CD8-positive, alpha-beta memory T cell (primary cell): ENCODE measurements around the gene MAGEA9B. TPM values are rescaled to one million over a fixed set of nuclear protein-coding genes. Genes with fewer than 3 reads are reported as not detected.
"Not testable (repeated sequence)": the region's sequence is repeated elsewhere in the genome, so short reads cannot be mapped to it uniquely, and the experiment has no call there.

ENCODE experiments used
- CTCF ChIA-PET: fragments of 350-600 bp; sonication (Branson Sonifier 250); formaldehyde crosslinking; loops from one replicate; lab custom pipeline; 2021; ENCODE audit warnings: antibody characterized with exemption; lab: Charles Lee
- POLR2A ChIA-PET: fragments of 350-600 bp; sonication (Branson Sonifier 250); formaldehyde crosslinking; loops from one replicate; lab custom pipeline; 2021; ENCODE audit warnings: antibody characterized with exemption; lab: Charles Lee
- DNase-seq, 5 donors: peaks; one replicate each; pipeline versions ENCODE4 v3.0.0 to v3.0.0-alpha.2; 2020 to 2022; ENCODE audit warnings: mixed read lengths in 1 of 5
- H3K27ac ChIP-seq: one replicate; pipeline ENCODE4 v1.7.0; 2013; ENCODE audit warnings: low read depth, mild to moderate bottlenecking, low read length, moderate library complexity
- H3K27me3 ChIP-seq: 2 replicates; pipeline ENCODE4 v1.7.0; 2013; ENCODE audit warnings: low read length, mild to moderate bottlenecking; ENCODE audit not compliant: insufficient read depth, poor library complexity, severe bottlenecking
- H3K36me3 ChIP-seq: 2 replicates; pipeline ENCODE4 v1.7.0; 2013; ENCODE audit warnings: mild to moderate bottlenecking, low read length, moderate library complexity; ENCODE audit not compliant: insufficient read depth
- H3K4me1 ChIP-seq: 2 replicates; pipeline ENCODE4 v1.7.0; 2013; ENCODE audit warnings: mild to moderate bottlenecking, low read length, moderate library complexity; ENCODE audit not compliant: insufficient read depth
- H3K4me3 ChIP-seq: 2 replicates; pipeline ENCODE4 v1.7.0; 2013; ENCODE audit warnings: mild to moderate bottlenecking, low read length
- H3K9me3 ChIP-seq: 2 replicates; pipeline ENCODE4 v1.7.0; 2013; ENCODE audit warnings: mild to moderate bottlenecking, low read length
- H3K27ac Mint-ChIP-seq, 8 donors: one replicate each; pipeline ENCODE4 v1.8.0; 2020 to 2021; ENCODE audit warnings: mixed read lengths in 8 of 8, mild to moderate bottlenecking in 6 of 8, inconsistent platforms in 3 of 8, moderate library complexity in 3 of 8
- H3K27me3 Mint-ChIP-seq, 2 donors: one replicate each; pipeline ENCODE4 v1.8.0; 2020 to 2021; ENCODE audit warnings: mixed read lengths in 2 of 2, mild to moderate bottlenecking in 1 of 2, moderate library complexity in 1 of 2
- H3K36me3 Mint-ChIP-seq, 3 donors: one replicate each; pipeline ENCODE4 v1.8.0; 2020 to 2021; ENCODE audit warnings: mixed read lengths in 3 of 3, inconsistent platforms in 1 of 3, mild to moderate bottlenecking in 1 of 3
- H3K4me1 Mint-ChIP-seq, 3 donors: one replicate each; pipeline ENCODE4 v1.8.0; 2020 to 2021; ENCODE audit warnings: mixed read lengths in 3 of 3, inconsistent platforms in 1 of 3, mild to moderate bottlenecking in 1 of 3
- H3K4me3 Mint-ChIP-seq, 7 donors: one replicate each; pipeline ENCODE4 v1.8.0; 2020 to 2021; ENCODE audit warnings: mixed read lengths in 7 of 7, mild to moderate bottlenecking in 6 of 7, moderate library complexity in 4 of 7, inconsistent platforms in 2 of 7
- H3K9me3 Mint-ChIP-seq, 5 donors: one replicate each; pipeline ENCODE4 v1.8.0; 2020 to 2022; ENCODE audit warnings: mixed read lengths in 5 of 5, mild to moderate bottlenecking in 3 of 5, moderate library complexity in 2 of 5, inconsistent platforms in 1 of 5
- polyA plus RNA-seq: library from polyadenylated mRNA; unstranded; fragments of 300-500 nt; fragmentation: Illumina TruSeq; gene quantifications from one replicate; pipeline ENCODE4 v1.2.3, GENCODE V29; 2021
- total RNA-seq, 2 experiments: library from RNA; stranded (reverse); gene quantifications; one replicate each; pipeline ENCODE4 v1.2.3, GENCODE V29; 2021

The MAGEA9B gene
- total and polyA plus RNA-seq, 3 experiments from 2014 or later, result not detected

- H3K4me3 Mint-ChIP-seq, H3K27ac ChIP-seq, H3K4me3 ChIP-seq, POLR2A ChIA-PET, H3K27ac Mint-ChIP-seq, H3K27me3 ChIP-seq, H3K36me3 Mint-ChIP-seq, CTCF ChIA-PET, DNase-seq, H3K36me3 ChIP-seq, H3K9me3 Mint-ChIP-seq, H3K9me3 ChIP-seq, H3K27me3 Mint-ChIP-seq: not testable (repeated sequence)
- peaks cover 38 to 80% (median 57%) of the 10 kb centered on the region in 3 donors for H3K4me1 Mint-ChIP-seq
- peaks cover 16% of the 10 kb centered on the region for H3K4me1 ChIP-seq
Observed at GRCh38 chrX:149626829-149627228, 39.6 kb upstream of the MAGEA9B start.

DNA sequence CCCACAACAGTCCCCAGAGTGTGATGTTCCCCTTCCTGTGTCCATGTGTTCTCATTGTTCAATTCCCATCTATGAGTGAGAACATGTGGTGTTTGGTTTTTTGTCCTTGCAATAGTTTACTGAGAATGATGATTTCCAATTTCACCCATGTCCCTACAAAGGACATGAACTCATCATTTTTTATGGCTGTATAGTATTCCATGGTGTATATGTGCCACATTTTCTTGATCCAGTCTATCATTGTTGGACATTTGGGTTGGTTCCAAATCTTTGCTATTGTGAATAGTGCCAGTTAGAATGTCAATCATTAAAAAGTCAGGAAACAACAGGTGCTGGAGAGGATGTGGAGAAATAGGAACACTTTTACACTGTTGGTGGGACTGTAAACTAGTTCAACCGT lies 32.4 kb upstream of the MAGEA9B start:
- POLR2A ChIA-PET, H3K4me3 Mint-ChIP-seq, H3K27ac ChIP-seq, H3K4me1 ChIP-seq, H3K36me3 ChIP-seq, H3K27ac Mint-ChIP-seq, CTCF ChIA-PET, H3K9me3 ChIP-seq, H3K27me3 Mint-ChIP-seq, DNase-seq, H3K4me3 ChIP-seq, H3K36me3 Mint-ChIP-seq, H3K27me3 ChIP-seq, H3K9me3 Mint-ChIP-seq: not testable (repeated sequence)
- peaks cover 5 to 57% (median 11%) of the 10 kb centered on the region in 3 donors for H3K4me1 Mint-ChIP-seq

DNA sequence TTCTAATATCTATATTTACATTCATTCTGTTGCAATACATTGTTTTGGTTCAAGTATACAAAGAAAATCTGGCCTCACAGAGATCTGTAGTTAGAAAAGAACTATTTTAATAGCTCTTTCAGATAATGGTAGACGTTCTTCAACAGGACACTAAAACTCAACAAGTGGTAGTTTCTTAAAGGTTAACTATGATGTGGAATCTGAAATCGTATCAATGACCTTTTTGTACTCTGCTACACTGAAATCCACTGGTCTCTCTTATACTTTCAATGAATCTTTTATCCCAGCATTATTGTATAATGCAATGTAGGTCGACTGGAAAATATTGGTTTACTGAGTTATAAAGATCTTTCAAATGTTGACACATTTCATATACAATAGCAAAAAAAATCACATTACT lies 31.6 kb upstream of the MAGEA9B start:
- H3K27me3 ChIP-seq, result no peaks in the 10 kb centered on the region
- H3K4me3 ChIP-seq, result no peak overlapping the region
- no peak overlapping the region for H3K27ac Mint-ChIP-seq
- no peaks in the 10 kb centered on the region for H3K4me1 ChIP-seq
- CTCF ChIA-PET, result no interaction called here
- H3K36me3 Mint-ChIP-seq, result no peaks in the 10 kb centered on the region
- peaks cover 5 to 58% (median 14%) of the 10 kb centered on the region in 3 donors for H3K4me1 Mint-ChIP-seq
- H3K27me3 Mint-ChIP-seq, result peaks cover 0 to 2% of the 10 kb centered on the region in 2 donors
- H3K9me3 Mint-ChIP-seq, result no peaks in the 10 kb centered on the region
- no peak for DNase-seq
- H3K36me3 ChIP-seq, result no peaks in the 10 kb centered on the region
- POLR2A ChIA-PET, result no interaction called here
- no peak overlapping the region for H3K4me3 Mint-ChIP-seq
- no peaks in the 10 kb centered on the region for H3K9me3 ChIP-seq
- H3K27ac ChIP-seq, result no peak overlapping the region

DNA sequence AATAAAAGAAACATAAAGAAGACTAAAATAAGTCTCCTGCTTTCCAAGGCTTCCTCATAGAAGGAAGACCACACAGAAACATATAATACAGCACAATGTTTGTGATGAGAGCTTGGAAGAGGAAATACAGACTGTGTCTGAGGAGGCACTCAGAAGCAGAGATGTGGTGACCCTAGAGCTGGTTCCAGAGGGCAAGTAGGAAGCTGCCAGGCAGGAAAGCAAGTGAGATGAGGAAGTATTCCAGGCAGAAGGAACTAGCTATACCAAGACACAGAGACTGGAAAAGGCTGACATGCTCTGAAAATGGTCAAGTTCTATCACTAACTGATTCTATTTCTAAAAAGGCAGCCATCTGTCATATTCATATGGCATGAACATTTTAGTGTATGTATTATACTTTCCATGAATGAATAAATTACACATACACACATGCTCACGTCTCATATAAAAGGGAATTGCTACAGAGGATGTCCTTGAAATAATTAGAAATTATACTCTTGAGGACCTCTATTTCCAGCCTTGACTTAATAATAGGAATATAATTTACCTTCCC lies 24.4 kb upstream of the MAGEA9B start:
- Histone ChIP-seq H3K36me3 (no peaks in the 10 kb centered on the region), H3K27ac (no peak overlapping the region), H3K27me3 (no peaks in the 10 kb centered on the region), H3K4me3 (no peak overlapping the region), H3K4me1 (no peaks in the 10 kb centered on the region), H3K9me3 (no peaks in the 10 kb centered on the region)
- Mint-ChIP-seq H3K4me1 (peaks cover 4 to 45% (median 8%) of the 10 kb centered on the region in 3 donors), H3K4me3 (no peak overlapping the region), H3K27ac (peak overlapping the region in 1 of 8 donors; percentile 58), H3K9me3 (no peaks in the 10 kb centered on the region), H3K27me3 (no peaks in the 10 kb centered on the region), H3K36me3 (peaks cover 0 to 22% (median 1%) of the 10 kb centered on the region in 3 donors)
- no peak for DNase-seq
- POLR2A ChIA-PET, result no interaction called here
- CTCF ChIA-PET, result no interaction called here

- H3K27ac ChIP-seq, result no peak overlapping the region
- H3K36me3 ChIP-seq, result peaks cover 4% of the 10 kb centered on the region
- no peaks in the 10 kb centered on the region for H3K4me1 ChIP-seq
- POLR2A ChIA-PET, result no interaction called here
- H3K9me3 ChIP-seq, result no peaks in the 10 kb centered on the region
- H3K36me3 Mint-ChIP-seq, result peaks cover 0 to 28% (median 1%) of the 10 kb centered on the region in 3 donors
- no peak overlapping the region for H3K27ac Mint-ChIP-seq
- no peaks in the 10 kb centered on the region for H3K27me3 Mint-ChIP-seq
- H3K4me3 ChIP-seq, result no peak overlapping the region
- peaks cover 4 to 35% (median 7%) of the 10 kb centered on the region in 3 donors for H3K4me1 Mint-ChIP-seq
- no peak for DNase-seq
- CTCF ChIA-PET, result interaction anchor here (0.7 kb wide), 1 partner anchor 42 kb away, joined by 4 read pairs; no protein-coding TSS in a partner anchor
- no peak overlapping the region for H3K4me3 Mint-ChIP-seq
- no peaks in the 10 kb centered on the region for H3K27me3 ChIP-seq
- no peaks in the 10 kb centered on the region for H3K9me3 Mint-ChIP-seq
Observed at GRCh38 chrX:149610511-149610910, 23.3 kb upstream of the MAGEA9B start.

DNA sequence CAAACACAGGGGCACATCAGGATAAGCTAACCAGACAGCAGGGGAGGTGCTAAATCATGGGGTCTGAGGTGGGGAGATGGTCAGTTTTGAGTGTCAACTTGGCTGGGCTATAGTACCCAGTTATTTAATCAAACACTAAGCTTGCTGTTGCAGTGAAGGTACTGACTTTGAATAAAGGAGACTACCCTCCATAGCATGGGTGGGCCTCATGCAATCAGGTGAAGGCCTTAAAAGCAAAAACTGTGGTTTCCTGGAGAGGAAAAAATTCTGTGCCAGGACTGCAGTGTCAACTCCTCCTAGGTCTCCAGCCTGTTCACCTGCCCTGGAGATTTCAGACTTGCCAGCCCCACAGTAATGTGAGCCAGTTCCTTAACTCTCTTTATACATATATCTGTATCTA lies 20.4 kb upstream of the MAGEA9B start:
- Histone ChIP-seq H3K36me3 (peaks cover 4% of the 10 kb centered on the region), H3K27me3 (no peaks in the 10 kb centered on the region), H3K27ac (no peak overlapping the region), H3K9me3 (no peaks in the 10 kb centered on the region), H3K4me1 (no peaks in the 10 kb centered on the region), H3K4me3 (no peak overlapping the region)
- Mint-ChIP-seq H3K27ac (no peak overlapping the region), H3K4me1 (peaks cover 0 to 14% (median 3%) of the 10 kb centered on the region in 3 donors), H3K4me3 (no peak overlapping the region), H3K36me3 (peaks cover 0 to 41% (median 1%) of the 10 kb centered on the region in 3 donors), H3K9me3 (no peaks in the 10 kb centered on the region), H3K27me3 (no peaks in the 10 kb centered on the region)
- CTCF ChIA-PET, result no interaction called here
- POLR2A ChIA-PET, result no interaction called here
- no peak for DNase-seq

- peaks cover 0 to 47% (median 1%) of the 10 kb centered on the region in 3 donors for H3K36me3 Mint-ChIP-seq
- H3K9me3 ChIP-seq, POLR2A ChIA-PET, H3K9me3 Mint-ChIP-seq, H3K27me3 Mint-ChIP-seq, H3K27ac ChIP-seq, H3K4me1 ChIP-seq, CTCF ChIA-PET, H3K4me1 Mint-ChIP-seq, DNase-seq, H3K36me3 ChIP-seq, H3K4me3 Mint-ChIP-seq, H3K27me3 ChIP-seq, H3K4me3 ChIP-seq: not testable (repeated sequence)
- H3K27ac Mint-ChIP-seq, result peak overlapping the region in 3 of 8 donors; percentile 33 to 58 (median 51)
Observed at GRCh38 chrX:149605248-149605885, 18.1 kb upstream of the MAGEA9B start.

GRCh38 chrX:149598603-149599002 lies 11.3 kb upstream of the MAGEA9B start:
- H3K4me3 ChIP-seq, DNase-seq, H3K9me3 ChIP-seq, H3K4me1 Mint-ChIP-seq, H3K27me3 Mint-ChIP-seq, H3K27ac Mint-ChIP-seq, H3K36me3 ChIP-seq, H3K4me3 Mint-ChIP-seq, H3K27me3 ChIP-seq, CTCF ChIA-PET, POLR2A ChIA-PET, H3K27ac ChIP-seq, H3K4me1 ChIP-seq, H3K9me3 Mint-ChIP-seq: not testable (repeated sequence)
- peaks cover 0 to 12% (median 0%) of the 10 kb centered on the region in 3 donors for H3K36me3 Mint-ChIP-seq
